ENCODE results near the gene WDR75. TPM values are rescaled to one million over a fixed set of nuclear protein-coding genes. Genes with fewer than 3 reads are reported as not detected.

WDR75 gene
- total and polyA plus RNA-seq, 4 donors, result 16.3 to 50.1 (median 23.2) TPM

- peaks cover 0 to 20% (median 4%) of the 10 kb centered on the region in 5 donors for H3K4me1 ChIP-seq (ENCODE audit: control insufficient read depth in 5 of 5, insufficient read depth in 5 of 5, low read length in 5 of 5)
- TF ChIP-seq CTCF (IDR thresholded peaks at IDR 0.05; ENCODE audit: control extremely low read depth, extremely low read depth), result no peak
These were observed 3.3 kb upstream of the WDR75 start for GRCh38 chr2:189437926-189438325.

GRCh38 chr2:189439342-189439741, 1.9 kb upstream of the WDR75 start:
- Histone ChIP-seq H3K4me1 (ENCODE audit: control insufficient read depth in 5 of 5, insufficient read depth in 5 of 5, low read length in 5 of 5) (peaks cover 0 to 24% (median 6%) of the 10 kb centered on the region in 5 donors), H3K36me3 (ENCODE audit: control insufficient read depth in 4 of 4, insufficient read depth in 4 of 4, low read length in 4 of 4) (no peaks in the 10 kb centered on the region), H3K4me3 (no peak overlapping the region), H3K27ac (ENCODE audit: low read depth in 1 of 2, low read length in 1 of 2) (no peak overlapping the region), H3K27me3 (ENCODE audit: control insufficient read depth in 3 of 3, insufficient read depth in 3 of 3, low read length in 2 of 3) (no peaks in the 10 kb centered on the region), H3K9ac (ENCODE audit: insufficient read depth in 1 of 2, low read length in 2 of 2) (no peak overlapping the region), H3K9me3 (ENCODE audit: control insufficient read depth in 4 of 4, insufficient read depth in 3 of 4, low read length in 3 of 4) (no peaks in the 10 kb centered on the region)
- peak in 1 of 3 donors; percentile 3 for DNase-seq
- no peak for TF ChIP-seq CTCF (IDR thresholded peaks at IDR 0.05; ENCODE audit: control extremely low read depth, extremely low read depth)
- ATAC-seq (ENCODE audit: insufficient read depth, low FRiP score), result no peak
- WGBS, 2 donors, result 94 to 100% methylated on average over 1 of the region's 1 CpG

More at GRCh38 chr2:189437926-189438325, 3.3 kb upstream of the WDR75 start:
- no peak overlapping the region for H3K4me3 ChIP-seq
- no peak overlapping the region for H3K27ac ChIP-seq (ENCODE audit: low read depth in 1 of 2, low read length in 1 of 2)
- ATAC-seq (ENCODE audit: insufficient read depth, low FRiP score), result no peak
- no peaks in the 10 kb centered on the region for H3K9me3 ChIP-seq (ENCODE audit: control insufficient read depth in 4 of 4, insufficient read depth in 3 of 4, low read length in 3 of 4)
- no peak for DNase-seq
- H3K36me3 ChIP-seq (ENCODE audit: control insufficient read depth in 4 of 4, insufficient read depth in 4 of 4, low read length in 4 of 4), result no peaks in the 10 kb centered on the region
- no peaks in the 10 kb centered on the region for H3K27me3 ChIP-seq (ENCODE audit: control insufficient read depth in 3 of 3, insufficient read depth in 3 of 3, low read length in 2 of 3)
- WGBS, 2 donors, result 43 to 74% methylated on average over 1 of the region's 1 CpG
- no peak overlapping the region for H3K9ac ChIP-seq (ENCODE audit: insufficient read depth in 1 of 2, low read length in 2 of 2)

GRCh38 chr2:189440644-189440946, 679 bp upstream of the WDR75 start:
- Histone ChIP-seq H3K27me3 (ENCODE audit: control insufficient read depth in 3 of 3, insufficient read depth in 3 of 3, low read length in 2 of 3) (no peaks in the 10 kb centered on the region), H3K9me3 (ENCODE audit: control insufficient read depth in 4 of 4, insufficient read depth in 3 of 4, low read length in 3 of 4) (no peaks in the 10 kb centered on the region), H3K4me1 (ENCODE audit: control insufficient read depth in 5 of 5, insufficient read depth in 5 of 5, low read length in 5 of 5) (peaks cover 0 to 24% (median 6%) of the 10 kb centered on the region in 5 donors), H3K9ac (ENCODE audit: insufficient read depth in 1 of 2, low read length in 2 of 2) (peak overlapping the region; percentile 90 to 99), H3K36me3 (ENCODE audit: control insufficient read depth in 4 of 4, insufficient read depth in 4 of 4, low read length in 4 of 4) (peaks cover 0 to 4% (median 0%) of the 10 kb centered on the region in 4 donors), H3K4me3 (peak overlapping the region; percentile 50), H3K27ac (ENCODE audit: low read depth in 1 of 2, low read length in 1 of 2) (peak overlapping the region; percentile 90 to 93)
- WGBS, 2 donors, result 1% methylated on average over 8 of the region's 8 CpGs
- no peak for TF ChIP-seq CTCF (IDR thresholded peaks at IDR 0.05; ENCODE audit: control extremely low read depth, extremely low read depth)
- DNase-seq (no peak), ATAC-seq (ENCODE audit: insufficient read depth, low FRiP score) (peak; percentile 19)

- Histone ChIP-seq H3K9ac (ENCODE audit: insufficient read depth in 1 of 2, low read length in 2 of 2) (peak overlapping the region; percentile 90 to 99), H3K36me3 (ENCODE audit: control insufficient read depth in 4 of 4, insufficient read depth in 4 of 4, low read length in 4 of 4) (peaks cover 0 to 4% (median 2%) of the 10 kb centered on the region in 4 donors), H3K4me3 (peak overlapping the region; percentile 69), H3K4me1 (ENCODE audit: control insufficient read depth in 5 of 5, insufficient read depth in 5 of 5, low read length in 5 of 5) (peaks cover 0 to 24% (median 6%) of the 10 kb centered on the region in 5 donors), H3K27me3 (ENCODE audit: control insufficient read depth in 3 of 3, insufficient read depth in 3 of 3, low read length in 2 of 3) (no peaks in the 10 kb centered on the region), H3K27ac (ENCODE audit: low read depth in 1 of 2, low read length in 1 of 2) (peak overlapping the region; percentile 88 to 93), H3K9me3 (ENCODE audit: control insufficient read depth in 4 of 4, insufficient read depth in 3 of 4, low read length in 3 of 4) (no peaks in the 10 kb centered on the region)
- DNase-seq (no peak), ATAC-seq (ENCODE audit: insufficient read depth, low FRiP score) (peak; percentile 1)
- no peak for TF ChIP-seq CTCF (IDR thresholded peaks at IDR 0.05; ENCODE audit: control extremely low read depth, extremely low read depth)
- 0 to 1% methylated on average over 12 of the region's 12 CpGs for WGBS, 2 donors
These were observed 418 bp downstream of the WDR75 start for GRCh38 chr2:189441709-189442074.
